Measurements from ENCODE around the gene BDH2.

- TF ChIP-seq POLR2A (IDR thresholded peaks at IDR 0.05; ENCODE audit: low read depth, low read length) (no peak), TAF1 (IDR thresholded peaks at IDR 0.05; ENCODE audit: borderline replicate concordance, low read depth, low read length) (no peak), POLR2AphosphoS5 (IDR thresholded peaks at IDR 0.05; ENCODE audit: low read depth, low read length) (no peak)
Observed at GRCh38 chr4:103092245-103092644, 7.4 kb downstream of the BDH2 start.

Measured in GM12892 (cell line).